HepG2 (cell line): Measurements from ENCODE around the gene SNRPB2. TPM values are rescaled to one million over a fixed set of nuclear protein-coding genes. Genes with fewer than 3 reads are reported as not detected.

Source experiments
- CAMTA2 ChIP-seq: sonication (generic); formaldehyde crosslinking; IDR thresholded peaks from 2 replicates; pipeline ENCODE4 v1.4.0; 2020; ENCODE audit warnings: mild to moderate bottlenecking, missing genetic modification reagents, borderline replicate concordance
- CEBPZ ChIP-seq: IDR thresholded peaks from 2 replicates; pipeline ENCODE4 v1.6.1; 2012; ENCODE audit warnings: low read length, improper control_type of control experiment
- EP300 ChIP-seq, 3 experiments: sonication (generic) in 1 of 3; formaldehyde crosslinking in 1 of 3; IDR thresholded peaks; 2 replicates each; pipeline versions ENCODE4 v1.5.1 to v1.6.1; 2011 to 2020; ENCODE audit warnings: low read depth in 2 of 3, low read length in 2 of 3, borderline replicate concordance in 1 of 3, improper control_type of control experiment in 1 of 3, mild to moderate bottlenecking in 1 of 3, missing genetic modification reagents in 1 of 3, moderate library complexity in 1 of 3
- HDAC2 ChIP-seq: sonication (generic); formaldehyde crosslinking; IDR thresholded peaks from 2 replicates; pipeline ENCODE4 v1.4.0; 2020; ENCODE audit warnings: missing genetic modification reagents
- HINFP ChIP-seq: sonication (generic); formaldehyde crosslinking; IDR thresholded peaks from 2 replicates; pipeline ENCODE4 v1.4.0; 2020; ENCODE audit warnings: low read depth, mild to moderate bottlenecking, missing genetic modification reagents
- HMGA1 ChIP-seq: sonication (generic); formaldehyde crosslinking; conservative IDR thresholded peaks from 2 replicates; pipeline ENCODE4 v1.4.0; 2020; ENCODE audit warnings: missing genetic modification reagents
- JDP2 ChIP-seq: sonication (generic); formaldehyde crosslinking; IDR thresholded peaks from 2 replicates; pipeline ENCODE4 v1.8.1; 2022; ENCODE audit warnings: missing genetic modification reagents, borderline replicate concordance
- KLF12 ChIP-seq: sonication (generic); formaldehyde crosslinking; IDR thresholded peaks from 2 replicates; pipeline ENCODE4 v1.4.0; 2020; ENCODE audit warnings: missing genetic modification reagents, borderline replicate concordance
- MBD4 ChIP-seq: IDR thresholded peaks from 2 replicates; pipeline ENCODE4 v1.6.1; 2012; ENCODE audit warnings: low read length, inconsistent platforms, borderline replicate concordance
- MED1 ChIP-seq: sonication (generic); formaldehyde crosslinking; IDR thresholded peaks from 2 replicates; pipeline ENCODE4 v1.4.0; 2020; ENCODE audit warnings: missing genetic modification reagents
- MTA3 ChIP-seq: sonication (generic); formaldehyde crosslinking; IDR thresholded peaks from 2 replicates; pipeline ENCODE4 v1.4.0; 2020; ENCODE audit warnings: missing genetic modification reagents
- MXI1 ChIP-seq: IDR thresholded peaks from 3 replicates; pipeline ENCODE4 v1.6.1; 2012; ENCODE audit warnings: low read depth, low read length, inconsistent platforms, borderline replicate concordance
- NFRKB ChIP-seq: fragments of 450-650 bp; IDR thresholded peaks from 2 replicates; pipeline ENCODE4 v1.6.1; 2017
- PBX2 ChIP-seq: IDR thresholded peaks from 2 replicates; pipeline ENCODE4 v1.6.1; 2016; ENCODE audit warnings: control low read depth
- SETDB1 ChIP-seq: sonication (generic); formaldehyde crosslinking; IDR thresholded peaks from 2 replicates; pipeline ENCODE4 v1.5.1; 2020; ENCODE audit warnings: missing genetic modification reagents, mild to moderate bottlenecking, borderline replicate concordance
- ZFP62 ChIP-seq: sonication (generic); formaldehyde crosslinking; IDR thresholded peaks from 2 replicates; pipeline ENCODE4 v1.4.0; 2020; ENCODE audit warnings: missing genetic modification reagents
- ZNF256 ChIP-seq: sonication (generic); formaldehyde crosslinking; conservative IDR thresholded peaks from 2 replicates; pipeline ENCODE4 v1.4.0; 2020; ENCODE audit warnings: missing genetic modification reagents
- ZNF598 ChIP-seq: sonication (generic); formaldehyde crosslinking; IDR thresholded peaks from 2 replicates; pipeline ENCODE4 v1.5.1; 2020; ENCODE audit warnings: mild to moderate bottlenecking, missing genetic modification reagents, borderline replicate concordance
- ZNF704 ChIP-seq: sonication (generic); formaldehyde crosslinking; IDR thresholded peaks from 2 replicates; pipeline ENCODE4 v1.8.1; 2023; ENCODE audit warnings: mild to moderate bottlenecking, inconsistent platforms, moderate library complexity, missing genetic modification reagents, borderline replicate concordance
- ZNF720 ChIP-seq: sonication (generic); formaldehyde crosslinking; IDR thresholded peaks from 2 replicates; pipeline ENCODE4 v1.4.0; 2020; ENCODE audit warnings: missing genetic modification reagents
- polyA plus RNA-seq, 8 experiments: library from polyadenylated mRNA; depleted of rRNA in 3 of 8; stranded (reverse) in 7 of 8; unstranded in 1 of 8; fragments of >200 nt; fragmentation: Illumina TruSeq in 4 of 8; extraction: Trizol in 4 of 8; gene quantifications; 2 replicates each; pipeline versions ENCODE4 v1.2.1 to v1.2.3, GENCODE V29; 2011 to 2016; ENCODE audit warnings: low read depth in 4 of 8, missing spikeins in 1 of 8, mixed read lengths in 1 of 8; ENCODE audit not compliant: insufficient read depth in 1 of 8
- total RNA-seq, 5 experiments: library from RNA; depleted of rRNA; stranded (reverse); fragments of >200 nt; fragmentation: Illumina TruSeq; extraction: Trizol; gene quantifications; 2 replicates each; pipeline ENCODE4 v1.2.3, GENCODE V29; 2016; ENCODE audit warnings: low read depth in 1 of 5

The SNRPB2 gene
- total and polyA plus RNA-seq, 2 of the 13 experiments (the other 11 are each of a cell fraction or from before 2014, with no cell fraction given): 107 to 204 TPM

- TF ChIP-seq MXI1 (peak; percentile 78; the same call in 2 of the 3 replicates), MTA3 (no peak; the same call in 1 of the 2 replicates), KLF12 (CRISPR knock-in tag) (peak; percentile 86), CAMTA2 (peak; percentile 93), ZNF598 (CRISPR knock-in tag) (peak; percentile 98), CEBPZ (no peak), MBD4 (no peak), HDAC2 (peak; percentile 95), SETDB1 (peak; percentile 100), JDP2 (no peak; the same call in 1 of the 2 replicates), ZNF704 (CRISPR knock-in tag) (peak; percentile 98; the same call in 1 of the 2 replicates), NFRKB (no peak), PBX2 (CRISPR knock-in tag) (no peak), EP300 (IDR thresholded peaks at IDR 0.05; ENCODE audit: low read depth in 2 of 2, low read length in 2 of 2) (peak; percentile 66 to 75; a peak in 3 of 4 replicates), EP300 (CRISPR knock-in tag; IDR thresholded peaks at IDR 0.05; ENCODE audit: borderline replicate concordance) (peak; percentile 62), ZNF720 (peak; percentile 95), MED1 (CRISPR knock-in tag) (peak; percentile 76), HINFP (peak; percentile 93), ZNF256 (CRISPR knock-in tag) (no peak; the same call in 1 of the 2 replicates), HMGA1 (CRISPR knock-in tag) (no peak), ZFP62 (CRISPR knock-in tag) (no peak)
Measured at GRCh38 chr20:16729565-16730460, at the start of gene SNRPB2 (continued).
